Neuronal stem cell (in vitro differentiated cells): ENCODE data around the gene CDHR1.

Source experiments
- DNase-seq: peaks from one replicate; pipeline ENCODE4 v3.0.0-alpha.2; 2013; ENCODE audit warnings: low spot score
- H2AFZ ChIP-seq: one replicate; pipeline ENCODE4 v1.6.1; 2013; ENCODE audit warnings: mild to moderate bottlenecking, low read length, inconsistent platforms
- H2AK5ac ChIP-seq: 2 replicates; pipeline ENCODE4 v1.6.1; 2013; ENCODE audit warnings: low read depth, mild to moderate bottlenecking, inconsistent platforms, low read length, moderate library complexity, mixed read lengths
- H2BK120ac ChIP-seq: 2 replicates; pipeline ENCODE4 v1.6.1; 2013; ENCODE audit warnings: low read depth, mild to moderate bottlenecking, inconsistent platforms, low read length, moderate library complexity, mixed read lengths
- H2BK12ac ChIP-seq: one replicate; pipeline ENCODE4 v1.6.1; 2013; ENCODE audit warnings: low read length, inconsistent platforms
- H2BK15ac ChIP-seq: 2 replicates; pipeline ENCODE4 v1.6.1; 2013; ENCODE audit warnings: mild to moderate bottlenecking, low read length, inconsistent platforms, mixed read lengths
- H2BK5ac ChIP-seq: one replicate; pipeline ENCODE4 v1.6.1; 2013; ENCODE audit warnings: inconsistent platforms, mild to moderate bottlenecking, low read length, moderate library complexity
- H3K14ac ChIP-seq: one replicate; pipeline ENCODE4 v1.6.1; 2013; ENCODE audit warnings: low read length, inconsistent platforms
- H3K18ac ChIP-seq: 2 replicates; pipeline ENCODE4 v1.6.1; 2013; ENCODE audit warnings: low read length, inconsistent platforms
- H3K23ac ChIP-seq: 2 replicates; pipeline ENCODE4 v1.6.1; 2013; ENCODE audit warnings: low read depth, mild to moderate bottlenecking, mixed read lengths, low read length, inconsistent platforms; ENCODE audit not compliant: poor library complexity
- H3K27ac ChIP-seq: replicated peaks from 3 replicates; pipeline ENCODE4 v1.5.1; 2013; ENCODE audit warnings: low read length, inconsistent platforms
- H3K27me3 ChIP-seq, 3 experiments: 2 replicates each; pipeline ENCODE4 v1.6.1; 2013; ENCODE audit warnings: low read length in 3 of 3, mild to moderate bottlenecking in 2 of 3, inconsistent platforms in 1 of 3, low read depth in 1 of 3, mixed read lengths in 1 of 3, moderate library complexity in 1 of 3; ENCODE audit not compliant: control insufficient read depth in 3 of 3, insufficient read depth in 3 of 3
- H3K36me3 ChIP-seq, 2 donors: replicated peaks in 1 of 2; 2 replicates each; pipeline ENCODE4 v1.6.1; 2013; ENCODE audit warnings: low read length in 2 of 2; ENCODE audit not compliant: control insufficient read depth in 2 of 2, insufficient read depth in 2 of 2
- H3K4ac ChIP-seq: 2 replicates; pipeline ENCODE4 v1.6.1; 2013; ENCODE audit warnings: inconsistent platforms, mild to moderate bottlenecking, low read length, moderate library complexity
- H3K4me1 ChIP-seq, 2 donors: 1 replicate in 1 of 2; 2 replicates in 1 of 2; pipeline ENCODE4 v1.6.1; 2013; ENCODE audit warnings: low read length in 2 of 2, low read depth in 1 of 2; ENCODE audit not compliant: control insufficient read depth in 2 of 2, insufficient read depth in 1 of 2
- H3K4me2 ChIP-seq: one replicate; pipeline ENCODE4 v1.6.1; 2013; ENCODE audit warnings: mild to moderate bottlenecking, low read length, inconsistent platforms; ENCODE audit not compliant: insufficient read depth, poor library complexity, severe bottlenecking
- H3K4me3 ChIP-seq, 2 donors: 2 replicates each; pipeline ENCODE4 v1.5.1; 2013; ENCODE audit warnings: low read length in 2 of 2, mild to moderate bottlenecking in 2 of 2, inconsistent platforms in 1 of 2, moderate library complexity in 1 of 2
- H3K79me1 ChIP-seq: one replicate; pipeline ENCODE4 v1.6.1; 2013; ENCODE audit warnings: low read depth, mild to moderate bottlenecking, inconsistent platforms, low read length, moderate library complexity
- H3K9ac ChIP-seq: one replicate; pipeline ENCODE4 v1.6.1; 2013; ENCODE audit warnings: mild to moderate bottlenecking, low read depth, low read length, inconsistent platforms; ENCODE audit not compliant: poor library complexity
- H3K9me3 ChIP-seq, 2 donors: replicated peaks in 1 of 2; 2 replicates each; pipeline versions ENCODE3 to v1.6.1; 2013; ENCODE audit warnings: low read length in 2 of 2, mild to moderate bottlenecking in 2 of 2, inconsistent platforms in 1 of 2, low read depth in 1 of 2, mixed read lengths in 1 of 2, moderate library complexity in 1 of 2; ENCODE audit not compliant: control insufficient read depth in 2 of 2, insufficient read depth in 1 of 2
- H4K8ac ChIP-seq: one replicate; pipeline ENCODE4 v1.6.1; 2013; ENCODE audit warnings: low read depth, mild to moderate bottlenecking, inconsistent platforms, low read length, moderate library complexity
- H4K91ac ChIP-seq: one replicate; pipeline ENCODE4 v1.6.1; 2013; ENCODE audit warnings: low read length, low read depth, mild to moderate bottlenecking, inconsistent platforms; ENCODE audit not compliant: poor library complexity
- WGBS, 2 donors: extraction: QIAGEN DNeasy Blood & Tissue Kit; methylation state at CpG; one replicate each; pipeline ENCODE4 v1.1.7; 2013; ENCODE audit warnings: missing lambda C conversion rate in 2 of 2, mixed read lengths in 1 of 2; ENCODE audit not compliant: insufficient read length in 2 of 2, insufficient replicate concordance in 1 of 2; ENCODE audit errors: extremely low coverage in 2 of 2; 5-methylcytosine and 5-hydroxymethylcytosine counted together

CDHR1 gene

DNA sequence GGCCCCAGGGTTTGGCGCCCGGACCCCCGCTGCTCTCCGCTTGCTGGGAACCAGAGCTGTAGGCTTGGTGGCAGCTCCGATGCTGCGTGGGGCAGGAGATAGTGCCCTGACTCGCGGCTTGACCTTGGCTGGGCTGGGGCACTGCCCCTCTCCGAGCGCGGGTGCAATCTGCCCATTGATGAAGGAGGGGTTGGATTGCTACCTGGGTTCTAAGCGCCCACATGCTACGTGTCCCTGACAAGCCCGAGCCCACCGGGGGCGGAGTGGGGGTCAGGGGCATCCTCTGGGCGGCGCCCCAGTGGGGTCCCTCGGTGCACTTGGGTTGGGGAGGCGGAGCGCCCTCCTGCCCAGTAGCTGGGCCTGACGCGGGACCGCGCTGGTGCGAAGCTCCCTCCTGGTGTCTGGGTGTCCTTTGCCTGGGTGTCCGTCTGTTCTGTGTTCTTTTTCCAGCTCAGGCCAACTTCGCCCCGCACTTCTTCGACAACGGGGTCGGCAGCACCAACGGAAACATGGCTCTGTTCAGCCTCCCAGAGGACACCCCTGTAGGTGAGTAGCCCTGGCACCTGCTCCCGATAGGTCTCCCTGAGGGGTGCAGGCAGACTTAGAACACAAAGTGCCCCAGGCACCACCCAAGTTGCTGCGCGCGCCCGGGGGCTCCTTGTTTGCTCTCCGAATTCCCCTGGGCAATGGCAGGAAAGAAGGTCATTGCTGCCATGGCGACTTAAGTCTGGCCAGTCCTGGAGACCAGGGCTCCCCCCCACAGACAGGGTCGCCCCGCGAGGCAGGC lies 900 bp downstream of the CDHR1 start:
- Histone ChIP-seq H4K8ac (no peak overlapping the region), H3K27ac (no peak overlapping the region), H2BK12ac (no peak overlapping the region), H2BK5ac (no peak overlapping the region), H3K18ac (peak overlapping the region; percentile 94), H3K9me3 (no peaks in the 10 kb centered on the region), H3K4ac (no peak overlapping the region), H3K9ac (peak overlapping the region; percentile 90), H3K23ac (peak overlapping the region; percentile 66), H2AK5ac (peak overlapping the region; percentile 57), H3K36me3 (no peaks in the 10 kb centered on the region), H2BK15ac (peak overlapping the region; percentile 76), H3K79me1 (no peaks in the 10 kb centered on the region), H3K4me3 (peak overlapping the region; percentile 41 to 93), H4K91ac (no peak overlapping the region), H2BK120ac (peak overlapping the region; percentile 93), H3K4me2 (peak overlapping the region; percentile 94), H3K27me3 (peaks cover 4 to 89% (median 26%) of the 10 kb centered on the region in 3 experiments), H3K4me1 (peaks cover 7% of the 10 kb centered on the region in 2 donors), H2AFZ (peak overlapping the region; percentile 93), H3K14ac (peak overlapping the region; percentile 41)
- DNase-seq, result no peak
- WGBS, 2 donors, result no CpG with 5 or more reads among the region's 43 CpGs

DNA sequence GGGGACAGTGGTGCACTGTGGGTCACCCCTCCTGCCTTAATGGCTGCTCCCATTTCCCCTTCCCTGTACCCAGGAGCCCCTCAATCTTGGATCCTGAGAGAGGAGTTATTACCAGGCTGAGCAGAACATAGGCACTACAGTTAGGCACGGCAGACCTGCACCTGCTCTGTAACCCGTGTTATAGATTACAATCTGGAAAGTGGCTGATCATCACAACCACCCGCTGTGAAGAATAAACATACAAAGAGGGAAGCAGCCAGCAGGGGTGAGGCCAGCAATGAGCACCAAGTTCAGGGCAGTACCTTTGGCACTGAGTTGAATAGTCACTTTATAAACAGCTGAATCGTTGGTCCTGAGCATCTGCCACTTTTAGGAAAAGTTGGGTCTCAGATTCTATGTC lies 1.7 kb downstream of the CDHR1 start:
- H3K9me3 ChIP-seq, result no peaks in the 10 kb centered on the region
- H4K8ac ChIP-seq, result no peak overlapping the region
- H2BK15ac ChIP-seq, result no peak overlapping the region
- H2BK5ac ChIP-seq, result no peak overlapping the region
- H2BK120ac ChIP-seq, result no peak overlapping the region
- H3K23ac ChIP-seq, result no peak overlapping the region
- no CpG with 5 or more reads among the region's 4 CpGs for WGBS, 2 donors
- DNase-seq, result no peak
- no peak overlapping the region for H3K4ac ChIP-seq
- no peak overlapping the region for H3K14ac ChIP-seq
- no peak overlapping the region for H3K18ac ChIP-seq
- H4K91ac ChIP-seq, result no peak overlapping the region
- no peak overlapping the region for H2BK12ac ChIP-seq
- H3K4me2 ChIP-seq, result no peak overlapping the region
- no peak overlapping the region for H2AFZ ChIP-seq
- no peak overlapping the region for H3K9ac ChIP-seq
- H3K27me3 ChIP-seq, result peaks cover 4 to 80% (median 26%) of the 10 kb centered on the region in 3 experiments
- peaks cover 7% of the 10 kb centered on the region in 2 donors for H3K4me1 ChIP-seq
- no peak overlapping the region for H3K4me3 ChIP-seq
- no peak overlapping the region for H3K27ac ChIP-seq
- no peaks in the 10 kb centered on the region for H3K36me3 ChIP-seq
- no peak overlapping the region for H2AK5ac ChIP-seq
- H3K79me1 ChIP-seq, result no peaks in the 10 kb centered on the region

DNA sequence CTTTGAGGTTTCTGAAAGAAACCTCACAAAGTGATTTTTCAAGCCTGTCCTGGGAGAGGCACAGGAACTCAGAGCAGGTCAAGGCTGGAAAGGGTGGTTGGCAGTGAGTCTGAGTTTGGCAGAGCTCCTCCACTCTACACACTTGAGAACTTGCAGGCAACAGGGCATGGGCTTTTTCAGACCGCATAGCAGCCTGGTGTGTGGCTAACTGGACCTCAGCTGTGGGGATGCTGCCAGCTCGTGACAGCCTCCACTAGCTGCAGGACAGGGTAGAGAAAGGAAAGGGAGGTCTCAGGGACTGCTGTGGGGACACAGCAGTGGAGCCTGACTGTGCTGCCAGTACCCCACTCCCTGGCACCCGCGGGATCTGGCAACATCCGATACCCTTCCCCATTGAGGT lies 2.6 kb downstream of the CDHR1 start:
- Histone ChIP-seq H2BK12ac (no peak overlapping the region), H3K9me3 (no peaks in the 10 kb centered on the region), H2BK15ac (no peak overlapping the region), H2AFZ (no peak overlapping the region), H3K9ac (no peak overlapping the region), H3K4ac (no peak overlapping the region), H2BK120ac (no peak overlapping the region), H3K18ac (no peak overlapping the region), H3K36me3 (no peaks in the 10 kb centered on the region), H4K8ac (no peak overlapping the region), H3K4me2 (no peak overlapping the region), H3K23ac (no peak overlapping the region), H3K4me3 (peak overlapping the region in 1 of 2 donors; percentile 28), H3K79me1 (no peaks in the 10 kb centered on the region), H4K91ac (no peak overlapping the region), H2BK5ac (peak overlapping the region; percentile 54), H3K4me1 (peaks cover 7% of the 10 kb centered on the region in 2 donors), H2AK5ac (no peak overlapping the region), H3K14ac (no peak overlapping the region), H3K27me3 (peaks cover 4 to 72% (median 26%) of the 10 kb centered on the region in 3 experiments), H3K27ac (no peak overlapping the region)
- WGBS, 2 donors, result no CpG with 5 or more reads among the region's 5 CpGs
- DNase-seq, result no peak

DNA sequence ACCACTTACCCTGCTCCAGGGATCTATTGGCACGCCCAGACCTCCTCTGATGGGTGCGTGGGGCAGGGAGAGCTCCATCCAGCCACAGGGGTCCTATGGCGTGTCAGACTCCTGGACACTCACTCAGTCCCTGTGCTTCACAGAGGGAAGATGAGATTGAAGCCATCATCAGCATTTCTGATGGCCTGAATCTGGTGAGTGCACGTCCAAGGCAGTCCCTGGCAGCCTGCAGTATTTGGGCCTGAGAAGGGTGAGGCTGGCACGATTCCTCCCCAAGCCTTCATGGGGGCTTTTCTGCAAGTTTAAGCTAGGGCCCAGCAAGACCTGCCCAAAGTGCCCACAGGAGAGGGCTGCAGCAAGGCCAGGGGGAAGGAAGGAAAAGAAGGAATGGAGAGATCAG lies 3.3 kb downstream of the CDHR1 start:
- peaks cover 4 to 67% (median 26%) of the 10 kb centered on the region in 3 experiments for H3K27me3 ChIP-seq
- H4K8ac ChIP-seq, result no peak overlapping the region
- no CpG with 5 or more reads among the region's 5 CpGs for WGBS, 2 donors

More for the DNA sequence above, 3.3 kb downstream of the CDHR1 start:
- Histone ChIP-seq H3K27ac (no peak overlapping the region), H3K9me3 (no peaks in the 10 kb centered on the region), H3K4me3 (no peak overlapping the region), H3K14ac (no peak overlapping the region), H3K4me2 (no peak overlapping the region), H2AFZ (no peak overlapping the region), H3K9ac (no peak overlapping the region), H2BK15ac (no peak overlapping the region), H3K23ac (no peak overlapping the region), H4K91ac (no peak overlapping the region), H2BK12ac (no peak overlapping the region), H3K18ac (no peak overlapping the region), H2BK5ac (peak overlapping the region; percentile 54), H2AK5ac (no peak overlapping the region), H3K4me1 (peaks cover 7% of the 10 kb centered on the region in 2 donors), H3K4ac (no peak overlapping the region), H3K79me1 (no peaks in the 10 kb centered on the region), H2BK120ac (no peak overlapping the region), H3K36me3 (no peaks in the 10 kb centered on the region)
- DNase-seq, result no peak
